Breast epithelium (tissue), 4 donors: Measurements from ENCODE around the gene PDCL3. TPM values are rescaled to one million over a fixed set of nuclear protein-coding genes. Genes with fewer than 3 reads are reported as not detected.

ENCODE experiments used
- DNase-seq, 2 donors: peaks; one replicate each; pipeline ENCODE4 v3.0.0-alpha.2; 2019; ENCODE audit warnings: low spot score in 2 of 2
- H3K27ac ChIP-seq, 2 donors: fragments of 200-600 bp; sonication (generic) in 1 of 2; one replicate each; pipeline ENCODE4 v1.5.1; 2016 to 2019; ENCODE audit warnings: mild to moderate bottlenecking in 1 of 2
- H3K27me3 ChIP-seq, 2 donors: fragments of 200-600 bp; sonication (generic) in 1 of 2; one replicate each; pipeline versions ENCODE4 v1.5.1 to v1.6.0; 2017 to 2019; ENCODE audit warnings: control low read depth in 1 of 2, mild to moderate bottlenecking in 1 of 2
- H3K36me3 ChIP-seq: fragments of 200-600 bp; one replicate; pipeline ENCODE4 v1.5.1; 2019
- H3K4me1 ChIP-seq, 2 donors: fragments of 200-600 bp; sonication (generic); one replicate each; pipeline ENCODE4 v1.5.1; 2016 to 2019; ENCODE audit warnings: control low read depth in 1 of 2
- H3K4me3 ChIP-seq, 3 donors: fragments of 200-600 bp; sonication (generic); 1 replicate in 2 of 3; 2 replicates in 1 of 3; pipeline ENCODE4 v1.5.1; 2016 to 2019; ENCODE audit warnings: mild to moderate bottlenecking in 3 of 3, moderate library complexity in 2 of 3
- H3K9me3 ChIP-seq, 2 donors: fragments of 200-600 bp; sonication (generic) in 1 of 2; one replicate each; pipeline ENCODE4 v1.5.1; 2016 to 2019; ENCODE audit warnings: control low read depth in 1 of 2
- POLR2A ChIP-seq: fragments of 450-650 bp; IDR thresholded peaks from one replicate; pipeline ENCODE4 v1.6.1; 2016; ENCODE audit warnings: antibody characterized with exemption, mild to moderate bottlenecking, moderate library complexity
- POLR2AphosphoS5 ChIP-seq, 3 donors: sonication (generic); formaldehyde crosslinking; IDR thresholded peaks; one replicate each; pipeline ENCODE4 v1.6.1; 2017; ENCODE audit warnings: antibody characterized with exemption in 3 of 3
- intact Hi-C: fragments of 100-400 bp; cut with DNase I; formaldehyde crosslinking; loops from one replicate; pipeline ENCODE4 v1.15.1; 2023; ENCODE audit warnings: low total_unique reads
- total RNA-seq, 3 donors: library from RNA; depleted of rRNA; stranded (reverse); fragments of >200 nt; gene quantifications; one replicate each; pipeline ENCODE4 v1.1.0, GENCODE V29; 2016
- TF ChIP-seq, protein P1 (sequence below), 3 donors: fragments of 450-650 bp; IDR thresholded peaks; one replicate each; pipeline ENCODE4 v1.5.1; 2016 to 2017; ENCODE audit warnings: antibody characterized with exemption in 3 of 3, mild to moderate bottlenecking in 3 of 3, moderate library complexity in 3 of 3

The PDCL3 gene
- total RNA-seq, 3 donors from 2014 or later = 11.3 to 17.7 (median 14.4) TPM

DNA sequence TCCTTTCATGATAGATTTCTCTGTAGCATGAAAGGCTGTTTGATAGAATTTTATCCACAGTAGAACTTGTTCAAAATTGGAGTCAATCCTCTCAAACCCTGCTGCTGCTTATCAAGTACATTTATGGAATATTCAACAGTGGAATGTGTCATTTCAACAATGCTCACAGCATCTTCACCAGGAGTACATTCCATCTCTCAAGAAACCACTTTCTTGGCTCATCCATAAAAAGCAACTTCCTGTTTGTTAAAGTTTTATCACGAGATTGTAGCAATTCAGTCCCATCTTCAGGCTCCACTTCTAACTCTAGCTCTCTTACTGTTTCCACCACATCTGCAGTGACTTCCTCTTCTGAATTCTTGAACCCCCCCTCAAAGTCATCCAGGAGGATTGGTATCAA is 29.4 kb downstream of the PDCL3 start:
- H3K27ac ChIP-seq = no peak overlapping the region
- H3K27me3 ChIP-seq = no peaks in the 10 kb centered on the region
- no peaks in the 10 kb centered on the region for H3K9me3 ChIP-seq
- H3K36me3 ChIP-seq = no peaks in the 10 kb centered on the region
- DNase-seq = no peak
- no peak overlapping the region for H3K4me3 ChIP-seq
- intact Hi-C loops = no loop called here
- no peaks in the 10 kb centered on the region for H3K4me1 ChIP-seq
- no peak for TF ChIP-seq POLR2A
- no peak for TF ChIP-seq POLR2AphosphoS5 (IDR thresholded peaks at IDR 0.05)
- TF ChIP-seq, protein P1, sequence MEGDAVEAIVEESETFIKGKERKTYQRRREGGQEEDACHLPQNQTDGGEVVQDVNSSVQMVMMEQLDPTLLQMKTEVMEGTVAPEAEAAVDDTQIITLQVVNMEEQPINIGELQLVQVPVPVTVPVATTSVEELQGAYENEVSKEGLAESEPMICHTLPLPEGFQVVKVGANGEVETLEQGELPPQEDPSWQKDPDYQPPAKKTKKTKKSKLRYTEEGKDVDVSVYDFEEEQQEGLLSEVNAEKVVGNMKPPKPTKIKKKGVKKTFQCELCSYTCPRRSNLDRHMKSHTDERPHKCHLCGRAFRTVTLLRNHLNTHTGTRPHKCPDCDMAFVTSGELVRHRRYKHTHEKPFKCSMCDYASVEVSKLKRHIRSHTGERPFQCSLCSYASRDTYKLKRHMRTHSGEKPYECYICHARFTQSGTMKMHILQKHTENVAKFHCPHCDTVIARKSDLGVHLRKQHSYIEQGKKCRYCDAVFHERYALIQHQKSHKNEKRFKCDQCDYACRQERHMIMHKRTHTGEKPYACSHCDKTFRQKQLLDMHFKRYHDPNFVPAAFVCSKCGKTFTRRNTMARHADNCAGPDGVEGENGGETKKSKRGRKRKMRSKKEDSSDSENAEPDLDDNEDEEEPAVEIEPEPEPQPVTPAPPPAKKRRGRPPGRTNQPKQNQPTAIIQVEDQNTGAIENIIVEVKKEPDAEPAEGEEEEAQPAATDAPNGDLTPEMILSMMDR (IDR thresholded peaks at IDR 0.05) = no peak

DNA sequence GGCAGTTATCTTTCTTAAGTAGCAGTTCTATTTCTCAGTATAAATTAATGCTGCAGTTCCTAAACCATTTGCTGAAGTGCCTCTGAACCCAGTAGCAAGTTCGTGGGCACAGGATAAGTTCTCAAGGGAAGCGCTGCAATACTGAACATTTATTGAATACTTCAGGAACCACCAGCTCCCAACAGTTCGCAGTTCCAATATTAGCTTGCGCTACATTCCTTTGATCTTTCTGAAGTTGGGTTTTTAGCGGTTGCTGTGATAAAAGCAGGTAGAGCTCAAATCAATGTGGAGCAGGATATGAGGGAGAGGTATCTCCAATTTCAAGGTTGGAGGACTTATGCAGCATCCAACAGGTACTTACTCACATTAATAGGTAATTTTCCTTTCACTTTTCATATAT is 33.7 kb downstream of the PDCL3 start:
- no peaks in the 10 kb centered on the region for H3K9me3 ChIP-seq
- H3K4me3 ChIP-seq = no peak overlapping the region
- no peak for DNase-seq
- intact Hi-C loops = no loop called here
- no peak overlapping the region for H3K27ac ChIP-seq
- TF ChIP-seq, protein P1 (IDR thresholded peaks at IDR 0.05) = no peak
- no peak for TF ChIP-seq POLR2A
- no peak for TF ChIP-seq POLR2AphosphoS5 (IDR thresholded peaks at IDR 0.05)
- H3K27me3 ChIP-seq = no peaks in the 10 kb centered on the region
- H3K36me3 ChIP-seq = no peaks in the 10 kb centered on the region
- no peaks in the 10 kb centered on the region for H3K4me1 ChIP-seq

DNA sequence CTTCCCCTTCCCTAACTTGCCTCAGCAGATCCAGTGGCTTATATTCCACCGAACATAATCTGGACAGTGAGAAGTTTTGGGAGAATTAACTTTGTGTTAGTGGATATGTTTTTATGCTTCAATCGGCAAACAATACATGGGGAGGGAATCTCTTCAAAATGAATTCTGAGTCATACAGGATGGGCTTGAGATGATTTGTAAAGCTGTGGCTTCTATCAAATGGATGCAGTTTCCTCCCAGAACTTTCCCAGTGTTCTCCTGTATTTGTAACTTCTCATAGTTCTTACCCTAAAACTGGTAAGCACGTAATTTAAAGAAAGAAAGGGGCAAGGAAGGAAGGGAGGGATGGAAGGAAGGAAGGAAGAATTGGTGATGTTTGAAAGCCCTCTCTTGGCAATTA is 36.8 kb downstream of the PDCL3 start:
- no peaks in the 10 kb centered on the region for H3K9me3 ChIP-seq
- no peak overlapping the region for H3K4me3 ChIP-seq
- no peak for TF ChIP-seq POLR2AphosphoS5 (IDR thresholded peaks at IDR 0.05)
- TF ChIP-seq POLR2A = no peak
- TF ChIP-seq, protein P1 (IDR thresholded peaks at IDR 0.05) = no peak
- no peaks in the 10 kb centered on the region for H3K27me3 ChIP-seq
- no peak for DNase-seq
- no peaks in the 10 kb centered on the region for H3K4me1 ChIP-seq
- intact Hi-C loops = no loop called here
- no peaks in the 10 kb centered on the region for H3K36me3 ChIP-seq
- no peak overlapping the region for H3K27ac ChIP-seq

DNA sequence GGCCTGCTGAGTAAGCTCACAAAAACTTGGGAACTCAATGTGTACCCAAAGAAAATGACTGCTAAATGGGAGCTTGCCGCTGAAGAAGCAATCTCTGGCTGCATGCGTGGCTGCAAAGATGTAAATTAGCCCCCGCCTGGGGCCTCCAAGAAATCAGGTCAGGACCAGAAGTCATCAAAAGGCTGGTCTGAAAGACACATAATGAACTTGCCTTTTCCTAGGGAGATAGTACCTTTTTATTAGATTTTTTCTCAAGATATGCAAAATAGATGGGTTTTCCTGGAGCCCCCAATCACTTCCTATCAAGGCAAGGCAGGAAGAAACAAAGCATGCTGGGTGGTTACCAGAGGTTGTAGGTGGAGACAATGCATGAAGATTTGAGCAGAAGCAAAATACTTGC is 38.9 kb downstream of the PDCL3 start:
- Histone ChIP-seq H3K27ac (no peak overlapping the region), H3K4me3 (no peak overlapping the region), H3K9me3 (no peaks in the 10 kb centered on the region), H3K36me3 (no peaks in the 10 kb centered on the region), H3K27me3 (no peaks in the 10 kb centered on the region), H3K4me1 (no peaks in the 10 kb centered on the region)
- no peak for TF ChIP-seq POLR2A
- TF ChIP-seq POLR2AphosphoS5 (IDR thresholded peaks at IDR 0.05) = no peak
- TF ChIP-seq, protein P1 (IDR thresholded peaks at IDR 0.05) = no peak
- no peak for DNase-seq
- intact Hi-C loops = no loop called here

DNA sequence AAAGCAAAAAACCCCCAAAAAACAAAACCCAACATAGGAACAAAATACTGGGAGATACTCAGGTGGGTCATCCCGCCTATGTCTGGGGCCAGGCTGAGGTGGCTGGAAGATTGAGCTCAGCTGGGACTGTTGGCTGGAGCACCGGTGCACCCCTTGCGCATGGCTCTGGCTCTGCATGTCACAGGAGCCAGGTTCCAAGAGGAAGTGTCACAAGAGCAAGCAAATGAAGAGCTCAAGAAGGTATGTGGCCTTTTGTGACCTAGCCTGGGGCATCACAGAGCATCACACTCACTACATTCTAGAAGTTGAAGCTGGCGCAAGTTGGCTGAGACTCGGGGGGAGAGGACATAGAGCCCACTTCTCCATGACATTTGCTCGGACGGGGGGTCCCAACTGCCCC is 40.6 kb downstream of the PDCL3 start:
- no peak overlapping the region for H3K27ac ChIP-seq

More for the DNA sequence above, 40.6 kb downstream of the PDCL3 start:
- no peaks in the 10 kb centered on the region for H3K4me1 ChIP-seq
- no peaks in the 10 kb centered on the region for H3K36me3 ChIP-seq
- no peak for DNase-seq
- H3K4me3 ChIP-seq = no peak overlapping the region
- no peaks in the 10 kb centered on the region for H3K9me3 ChIP-seq
- H3K27me3 ChIP-seq = no peaks in the 10 kb centered on the region
- no peak for TF ChIP-seq POLR2A
- no peak for TF ChIP-seq POLR2AphosphoS5 (IDR thresholded peaks at IDR 0.05)
- TF ChIP-seq, protein P1 (IDR thresholded peaks at IDR 0.05) = no peak
- intact Hi-C loops = no loop called here
